SW480 (cell line): ENCODE measurements around the gene LAMA2.
A peak's percentile ranks its signal among the peaks of the same experiment; 100 is the strongest.

Experiments used
- DNase-seq: peaks from one replicate; pipeline ENCODE4 v3.0.0-alpha.2; 2016; ENCODE audit warnings: low spot score

The LAMA2 gene

DNA sequence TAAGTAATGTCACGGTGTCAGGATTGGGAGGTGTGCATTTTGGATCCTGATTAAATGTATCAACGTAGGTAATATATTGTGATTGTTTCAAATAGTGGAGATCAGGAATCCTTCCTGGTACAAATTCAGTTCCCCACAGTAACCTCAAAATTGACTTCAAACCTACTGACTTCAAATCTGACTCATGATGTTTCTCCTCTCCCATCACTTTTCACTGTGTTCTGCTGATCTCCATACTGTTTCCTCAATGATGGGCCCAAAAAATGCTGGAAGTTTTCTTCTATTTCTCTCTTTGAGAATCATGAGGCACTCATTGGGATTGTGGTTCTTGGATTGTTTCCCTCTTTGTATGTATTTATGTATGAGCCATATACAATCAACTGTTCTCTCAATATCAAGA, 35.9 kb downstream of the LAMA2 start:
- no peak for DNase-seq

DNA sequence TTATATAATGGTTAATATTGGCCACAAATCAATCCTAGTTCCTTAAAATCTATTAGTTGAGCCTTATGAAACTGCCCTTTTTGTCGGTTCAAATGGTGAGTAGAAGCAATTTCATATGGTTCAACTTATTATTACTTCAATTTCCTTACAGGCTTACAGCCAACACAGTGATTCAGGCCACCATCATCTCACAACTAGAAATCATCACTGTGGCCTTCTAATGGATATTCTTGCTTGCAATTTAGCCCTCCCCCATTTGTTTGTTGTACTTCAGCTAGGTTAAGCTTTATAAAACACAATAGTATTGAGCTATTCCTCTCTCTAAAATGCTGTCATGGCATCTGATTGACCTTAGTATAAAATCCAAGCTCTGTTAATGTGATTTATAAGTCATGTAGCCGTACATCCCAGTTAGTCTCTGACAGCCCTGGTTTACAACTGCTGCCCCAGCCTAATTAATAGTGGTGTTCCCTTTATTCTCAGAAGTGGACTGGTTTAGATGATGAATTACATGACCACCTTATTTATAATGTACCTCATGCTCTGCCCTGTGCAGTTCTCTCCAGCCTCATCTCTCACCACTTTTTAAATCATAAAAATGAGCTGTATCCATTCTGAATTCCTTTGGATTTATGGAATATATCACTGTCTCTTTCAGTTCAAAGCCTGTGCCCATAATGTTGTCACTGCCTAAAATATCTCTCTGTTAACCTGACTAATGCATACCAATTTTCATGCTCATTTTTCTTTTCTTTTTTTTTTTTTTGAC, 36.7 kb downstream of the LAMA2 start:
- no peak for DNase-seq

DNA sequence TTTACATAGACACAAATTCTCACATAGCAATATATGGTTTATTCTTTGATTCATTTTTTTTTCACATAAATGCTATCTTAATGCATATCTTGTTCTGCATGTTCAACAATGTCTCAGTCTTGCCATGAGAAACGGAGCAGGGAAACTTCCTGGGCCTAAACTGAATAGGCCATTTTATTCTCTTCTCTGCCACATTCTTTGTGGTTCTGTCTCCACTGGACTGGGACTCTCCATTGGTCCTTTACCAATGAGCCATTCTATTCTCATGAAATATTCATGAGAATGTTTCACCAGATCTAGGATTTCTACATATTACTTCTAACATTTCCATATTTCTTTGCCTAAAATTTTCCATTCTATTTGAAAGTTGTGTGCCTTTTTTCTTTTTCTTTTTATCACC, 42.8 kb downstream of the LAMA2 start:
- DNase-seq, result no peak

DNA sequence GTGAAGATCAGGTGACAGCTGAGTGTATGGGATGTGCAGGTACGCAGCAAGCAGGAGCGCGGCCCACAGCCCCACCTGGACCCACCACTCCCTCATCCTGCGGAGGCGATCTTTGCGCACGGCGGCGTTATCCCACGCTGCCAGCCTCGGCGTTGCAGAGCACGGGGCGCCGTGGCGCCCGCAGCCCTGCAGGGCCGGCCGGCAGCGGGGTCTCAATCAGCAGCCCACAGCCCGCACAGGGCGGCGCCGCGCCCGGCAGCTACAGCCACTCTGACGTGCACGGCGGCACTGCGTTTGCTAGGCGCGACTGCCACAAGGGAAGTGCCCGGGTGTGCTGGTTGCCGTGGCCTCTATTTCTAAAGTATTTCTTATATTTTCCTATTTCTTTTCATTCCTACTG, 46.9 kb downstream of the LAMA2 start:
- no peak for DNase-seq

DNA sequence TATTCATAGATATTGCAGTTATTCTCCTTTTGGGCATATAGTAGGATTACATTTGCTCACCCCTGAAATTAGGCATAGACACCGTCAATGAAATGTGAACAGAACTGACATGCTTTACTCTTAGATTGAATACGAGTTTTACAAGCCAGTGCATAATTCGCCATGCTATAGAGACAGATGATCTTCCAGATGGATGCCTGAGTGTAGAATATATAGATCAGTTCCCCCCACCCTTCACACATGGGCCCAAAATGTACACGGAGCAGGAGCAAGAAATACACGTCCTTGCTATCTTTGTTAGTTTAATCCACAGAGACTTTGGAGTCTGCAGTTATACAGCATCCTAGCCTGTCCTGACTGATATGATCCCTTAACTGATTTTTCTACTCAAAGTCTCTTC, 47.4 kb downstream of the LAMA2 start:
- DNase-seq, result no peak

DNA sequence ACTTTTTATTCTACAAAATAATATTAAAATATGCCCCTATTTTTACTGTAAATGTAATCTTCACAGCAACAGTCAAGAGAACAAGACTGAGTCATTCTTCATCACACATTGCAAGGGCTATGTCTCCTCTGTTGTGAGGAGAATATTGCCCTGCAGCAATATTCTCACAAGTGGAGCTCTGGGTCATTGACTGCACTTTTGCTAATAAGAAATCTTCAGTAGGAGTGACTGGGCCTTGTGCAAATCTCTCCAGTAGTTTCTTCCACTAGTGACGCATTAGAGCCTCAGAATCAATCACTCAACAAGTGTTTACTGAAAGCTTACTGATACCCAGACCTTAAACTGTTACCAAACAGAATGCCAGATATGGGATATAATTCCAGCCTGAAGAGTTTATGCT, 49.1 kb downstream of the LAMA2 start:
- no peak for DNase-seq

DNA sequence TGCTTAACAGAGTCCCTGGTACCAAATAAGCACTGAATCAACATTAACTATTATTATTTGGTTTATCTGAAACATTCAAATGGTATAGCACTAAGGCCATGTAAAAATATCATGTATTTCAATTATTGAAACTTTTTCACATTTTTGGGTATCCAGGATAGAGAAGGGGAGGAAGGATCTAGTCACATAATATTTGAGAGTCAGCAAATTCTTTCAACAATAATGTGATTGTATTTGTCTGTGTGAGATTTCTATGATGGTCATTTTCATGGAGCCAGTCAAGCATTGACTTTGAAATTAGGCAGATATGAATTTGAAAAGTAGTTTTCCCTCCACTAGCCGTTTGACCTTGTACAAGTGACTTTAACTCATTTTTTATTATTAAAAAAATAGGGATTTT, 67.9 kb downstream of the LAMA2 start:
- DNase-seq, result no peak

DNA sequence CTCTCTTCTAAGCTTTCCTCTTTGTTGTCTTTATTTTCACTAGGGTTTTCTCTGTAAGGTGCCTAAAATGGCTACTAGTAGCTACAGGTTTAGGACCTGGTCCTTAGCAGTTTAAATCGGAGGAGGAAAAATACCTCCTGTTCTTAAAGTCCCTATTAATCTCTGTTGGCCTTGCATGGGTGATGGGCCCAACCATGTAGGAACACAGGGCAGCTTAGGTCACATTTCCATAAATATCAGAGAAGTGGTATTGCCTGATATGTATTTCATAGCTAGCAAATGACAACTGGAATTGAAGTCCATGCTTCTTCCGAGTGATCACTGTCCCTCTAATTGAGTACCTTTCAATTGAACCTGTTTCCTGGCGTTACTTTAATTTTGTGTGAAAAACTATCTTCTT, 70.0 kb downstream of the LAMA2 start:
- DNase-seq, result no peak

DNA sequence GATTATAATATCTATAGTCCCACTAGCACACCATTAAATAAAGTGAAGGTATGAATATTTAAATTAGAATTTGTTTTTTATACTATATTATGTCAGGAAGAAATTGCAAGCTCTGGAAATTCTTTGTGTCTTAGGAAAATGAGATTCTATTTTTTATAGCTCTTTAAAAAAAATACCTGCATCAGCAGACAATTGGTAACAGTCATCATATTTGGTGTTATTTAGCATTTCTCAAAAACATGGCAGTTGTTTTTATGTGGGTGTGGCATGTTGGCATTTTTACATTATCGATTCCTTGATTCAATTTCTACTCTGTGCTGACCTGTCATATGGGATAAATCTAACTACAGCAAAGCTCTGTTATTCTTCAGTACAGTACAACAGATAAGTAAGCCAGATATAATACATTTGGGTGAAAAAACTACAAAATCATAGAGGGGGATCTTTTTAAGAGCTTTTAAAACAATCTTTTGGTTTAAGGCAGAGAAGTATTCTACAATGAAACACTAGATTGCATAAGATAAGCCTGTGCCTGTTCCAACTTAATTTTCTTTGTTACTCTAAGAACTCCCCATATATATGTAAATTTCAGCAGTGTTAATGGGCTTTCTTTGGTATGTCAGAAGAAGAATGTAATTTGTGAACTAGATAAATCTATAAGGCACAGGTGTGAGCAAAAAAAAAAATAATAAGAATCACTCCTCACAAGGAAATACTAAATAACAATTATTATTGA, 71.5 kb downstream of the LAMA2 start:
- DNase-seq, result no peak

DNA sequence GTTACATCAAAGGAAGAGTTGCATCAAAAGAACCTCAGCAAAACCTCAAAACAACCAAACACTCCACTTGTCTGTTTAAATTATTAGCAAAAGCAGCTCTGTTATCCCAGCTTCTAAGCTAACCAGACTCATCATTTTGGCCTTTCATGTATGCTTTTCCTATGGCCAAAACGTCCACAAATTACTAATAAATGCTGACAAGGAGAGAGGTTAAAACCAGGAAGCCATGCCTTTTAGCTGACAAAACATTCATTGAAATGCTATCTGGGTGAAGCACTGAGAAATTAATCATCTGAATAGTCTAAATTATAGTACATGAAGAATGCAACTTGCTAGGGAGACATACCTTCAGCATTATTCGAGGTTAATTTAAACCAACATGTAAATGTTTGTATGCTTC, 80.6 kb downstream of the LAMA2 start:
- peak; percentile 88 for DNase-seq

DNA sequence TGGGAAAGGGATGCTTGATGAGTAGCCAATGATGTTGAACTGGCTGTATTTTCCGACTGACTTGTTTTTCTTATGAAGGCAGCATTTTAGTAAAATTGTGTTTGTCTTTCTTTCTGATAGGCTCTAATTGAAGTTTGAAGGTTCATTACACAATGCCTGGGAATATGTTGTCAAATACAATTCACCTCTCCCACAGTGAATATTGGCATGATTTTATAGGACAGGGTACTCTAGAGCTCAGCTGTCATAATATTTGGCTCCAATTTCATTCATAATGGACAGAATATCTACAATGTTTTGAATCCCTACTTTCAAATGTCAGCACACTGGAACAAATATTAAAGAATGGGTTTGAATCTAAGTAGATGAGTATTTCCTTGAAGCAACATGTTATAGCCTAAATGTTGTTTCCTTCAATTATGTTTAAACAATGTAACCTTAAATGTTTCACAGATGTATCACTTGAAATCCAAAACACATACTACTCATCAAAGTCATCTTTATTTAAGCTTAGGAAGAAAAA, 81.4 kb downstream of the LAMA2 start:
- no peak for DNase-seq

DNA sequence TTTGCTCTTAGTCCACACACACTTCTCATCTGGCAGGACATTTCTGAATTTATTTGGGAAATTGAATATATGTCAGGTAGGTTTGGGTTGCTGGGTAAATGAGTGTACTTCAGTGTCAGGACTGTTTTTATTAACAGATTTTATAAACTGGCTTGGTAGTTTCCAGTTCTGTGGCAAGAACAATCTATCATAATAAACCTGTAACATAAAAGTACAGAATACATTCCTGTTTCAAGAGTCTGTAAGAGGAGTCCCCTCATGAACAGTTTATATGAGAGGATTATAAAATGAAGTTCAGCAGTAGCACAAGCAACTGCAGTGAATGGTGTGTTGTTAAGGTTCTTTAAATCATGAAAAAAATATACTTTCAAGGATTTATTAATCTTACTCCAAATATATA, 81.8 kb downstream of the LAMA2 start:
- no peak for DNase-seq

DNA sequence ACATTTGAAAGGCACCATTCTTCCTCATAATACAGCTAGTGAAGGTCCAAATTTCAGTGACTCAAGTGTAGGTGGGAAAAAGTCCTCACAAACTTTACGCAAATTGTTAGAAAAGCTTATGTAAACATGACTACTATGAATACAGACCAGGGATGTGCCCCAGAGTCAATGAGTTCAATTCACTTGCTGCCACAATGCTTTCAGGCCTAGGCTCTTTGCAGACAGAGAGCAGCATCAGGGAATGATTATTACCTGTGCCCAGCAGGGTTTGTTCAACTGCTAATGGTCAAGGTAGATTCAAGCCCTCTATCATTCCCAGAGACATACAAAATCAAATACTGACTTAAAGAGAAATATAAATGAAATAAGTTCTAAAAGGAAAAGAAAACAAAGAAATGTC, 84.0 kb downstream of the LAMA2 start:
- no peak for DNase-seq

DNA sequence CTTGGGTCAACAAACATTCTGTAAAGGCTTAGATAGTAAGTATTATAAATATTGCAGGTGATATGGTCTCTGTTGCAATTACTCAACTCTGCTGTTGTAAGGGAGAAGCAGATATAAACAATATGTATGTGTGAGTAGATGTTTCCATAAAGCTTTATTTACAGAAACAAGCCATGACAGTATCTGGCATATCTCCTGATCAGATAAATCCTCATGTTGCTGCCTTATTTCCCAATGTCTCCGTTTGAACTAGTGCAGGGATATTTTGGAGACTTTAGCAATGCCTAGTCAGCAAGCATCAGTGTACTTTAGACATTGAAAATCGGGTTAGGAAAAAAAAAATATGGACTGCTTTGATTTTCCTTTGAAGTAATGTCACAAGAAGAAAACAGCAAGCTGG, 96.1 kb downstream of the LAMA2 start:
- no peak for DNase-seq

DNA sequence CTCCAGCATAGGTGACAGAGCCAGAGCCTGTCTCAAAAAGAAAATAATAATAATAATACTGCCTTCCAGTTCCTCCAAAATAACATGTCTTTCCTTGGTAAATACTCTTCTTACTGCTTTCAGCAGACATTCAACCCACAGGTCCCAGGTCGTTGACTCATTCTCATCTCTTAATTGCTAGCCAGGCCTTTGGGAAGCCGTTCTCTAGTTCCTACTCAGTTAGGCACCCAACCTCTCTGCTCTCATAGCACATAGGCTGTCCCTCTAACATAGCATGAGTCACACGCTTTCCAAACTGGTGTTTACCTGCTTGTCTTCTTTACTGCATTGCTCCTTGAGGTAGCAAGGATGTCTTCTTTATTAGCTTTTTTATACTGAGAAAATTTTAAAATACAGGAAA, 98.8 kb downstream of the LAMA2 start:
- no peak for DNase-seq

DNA sequence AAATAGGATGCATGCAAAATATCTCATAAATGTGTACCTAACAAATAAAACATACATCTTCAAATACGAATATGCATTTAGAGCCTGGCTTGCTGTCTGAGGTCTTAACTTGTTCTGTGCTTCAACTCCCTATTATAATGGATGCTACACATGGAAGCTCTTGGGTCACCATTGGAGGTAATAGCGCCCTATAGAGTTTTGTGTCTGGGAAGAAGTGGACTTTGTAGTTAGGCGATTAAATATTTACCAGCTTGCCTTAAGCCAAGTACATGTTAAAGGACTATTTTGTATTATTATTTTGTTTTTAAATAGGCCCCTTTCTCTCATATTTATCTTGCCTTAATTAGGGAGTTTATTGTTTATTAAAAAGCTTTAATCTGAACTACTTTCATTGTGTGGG, 107.4 kb downstream of the LAMA2 start:
- DNase-seq, result no peak

DNA sequence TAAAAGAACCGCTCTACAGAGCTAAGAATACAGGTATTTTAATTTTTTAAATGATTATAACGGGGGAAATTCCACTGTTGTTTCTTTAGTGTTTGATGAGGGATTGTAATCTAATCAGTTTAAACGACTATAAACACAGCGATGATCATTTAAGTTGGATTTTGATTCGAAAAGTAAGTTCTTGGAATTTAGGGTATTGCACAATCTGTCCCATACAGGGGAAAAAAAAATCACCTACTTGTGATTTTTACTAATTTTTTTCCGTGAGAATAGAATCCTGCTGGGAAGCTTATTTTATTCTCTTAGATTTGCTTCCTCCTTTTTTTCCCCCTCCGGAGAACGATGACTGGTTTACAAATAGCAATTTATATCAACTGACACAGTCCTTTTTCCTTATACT, 108.0 kb downstream of the LAMA2 start:
- no peak for DNase-seq

DNA sequence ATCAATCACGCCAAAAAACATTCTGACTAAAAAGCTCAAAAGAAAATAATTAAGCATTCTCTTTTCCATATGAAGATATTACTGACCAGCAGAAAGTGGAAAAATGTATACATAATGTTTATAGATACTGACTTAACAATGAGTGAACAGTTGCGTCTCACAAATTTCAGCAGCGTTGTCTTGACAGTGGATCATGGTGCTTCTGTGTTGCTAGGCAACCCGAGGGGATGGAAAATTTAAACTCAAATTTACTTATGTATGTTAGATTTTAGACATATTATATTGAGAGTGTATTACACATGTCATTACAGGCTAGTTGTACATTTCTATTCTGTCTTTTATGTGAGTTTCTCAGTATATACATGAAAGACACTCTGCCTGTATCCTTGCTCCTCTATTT, 110.2 kb downstream of the LAMA2 start:
- DNase-seq, result no peak

DNA sequence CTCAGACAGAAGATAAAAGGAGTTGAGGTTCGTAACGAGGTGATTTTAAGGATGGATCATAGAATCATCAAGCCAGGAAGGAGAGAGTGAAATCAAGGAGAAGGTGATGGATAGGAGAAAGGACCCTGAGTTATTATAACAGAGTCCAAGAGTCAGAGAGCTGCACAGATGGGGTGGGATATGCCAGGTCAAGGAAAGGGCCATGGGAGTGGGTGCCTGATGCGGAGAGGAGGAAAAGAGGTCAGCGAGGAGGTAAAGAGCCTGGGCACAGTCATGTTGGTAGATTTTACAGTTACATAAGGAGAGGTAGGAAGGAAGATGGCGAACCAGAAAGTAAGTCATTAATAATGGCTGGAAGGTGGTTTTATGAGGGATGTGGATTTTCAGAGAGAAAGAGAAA, 114.9 kb downstream of the LAMA2 start:
- DNase-seq, result no peak

DNA sequence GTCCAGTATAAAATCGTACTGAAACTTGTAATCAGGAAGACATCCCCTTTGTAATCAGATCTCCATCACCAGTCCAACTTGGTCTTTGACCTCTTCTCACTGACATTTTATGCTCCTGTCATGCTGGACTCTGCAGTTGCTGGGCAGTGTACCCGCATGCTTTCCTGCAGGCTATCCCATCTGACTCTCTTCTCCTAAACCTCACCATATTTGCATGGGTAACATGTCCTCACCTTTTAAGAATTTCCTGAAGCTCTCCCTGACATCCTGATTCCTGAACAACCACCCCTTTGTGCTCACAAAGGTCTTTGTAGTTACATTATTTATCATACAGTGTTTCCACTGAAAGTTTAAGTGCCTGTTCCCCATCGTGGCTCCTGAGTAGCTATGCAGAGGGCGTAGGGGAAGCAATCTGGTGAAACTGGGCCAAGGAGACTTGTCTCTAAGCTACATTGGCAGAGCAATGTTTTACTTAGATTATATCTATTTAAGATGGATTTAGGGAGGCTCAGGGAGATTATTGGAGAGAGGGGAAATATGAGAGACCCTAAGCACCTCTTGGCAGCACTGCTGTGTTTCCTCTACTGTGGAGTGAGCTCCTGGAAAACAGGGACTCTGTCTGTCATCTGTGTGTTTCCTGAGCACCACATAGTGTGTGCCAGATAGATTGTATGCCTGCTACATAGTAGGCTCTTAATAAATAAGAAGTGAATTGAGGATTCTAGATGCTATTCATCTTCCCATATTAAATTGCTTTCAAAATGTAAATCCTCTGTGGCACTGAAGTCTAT, 124.0 kb downstream of the LAMA2 start:
- DNase-seq, result peak; percentile 52

DNA sequence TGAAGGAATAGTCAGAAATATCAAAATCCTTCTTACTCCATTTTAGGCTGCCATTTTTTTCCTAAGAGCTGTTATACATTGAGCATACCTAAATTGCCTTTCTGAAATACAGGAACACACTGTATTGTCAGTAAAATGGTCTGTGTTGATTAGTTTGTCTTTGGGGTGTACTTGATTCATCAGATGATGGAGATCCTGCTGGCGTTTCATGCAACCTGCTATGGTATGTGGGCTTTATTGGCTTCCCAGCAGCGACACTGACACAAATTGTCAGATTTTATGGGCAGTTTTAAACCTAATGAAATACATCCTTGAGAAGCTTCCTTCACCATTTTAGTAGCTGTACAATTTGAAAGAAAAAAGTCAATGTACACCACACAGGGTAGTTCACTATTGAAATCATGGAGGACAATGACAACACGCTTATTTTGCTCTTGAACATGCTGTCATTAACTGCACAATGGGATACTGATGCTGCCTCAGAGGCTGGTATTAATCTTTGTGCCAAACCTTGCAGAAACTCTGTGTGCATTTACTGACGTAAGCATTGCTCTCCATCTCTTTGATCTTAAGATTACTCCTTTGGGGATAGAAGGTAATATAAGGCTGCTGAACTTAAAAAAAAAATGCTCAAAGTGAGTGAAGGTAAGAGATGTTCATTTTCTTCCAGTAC, 124.9 kb downstream of the LAMA2 start:
- no peak for DNase-seq

DNA sequence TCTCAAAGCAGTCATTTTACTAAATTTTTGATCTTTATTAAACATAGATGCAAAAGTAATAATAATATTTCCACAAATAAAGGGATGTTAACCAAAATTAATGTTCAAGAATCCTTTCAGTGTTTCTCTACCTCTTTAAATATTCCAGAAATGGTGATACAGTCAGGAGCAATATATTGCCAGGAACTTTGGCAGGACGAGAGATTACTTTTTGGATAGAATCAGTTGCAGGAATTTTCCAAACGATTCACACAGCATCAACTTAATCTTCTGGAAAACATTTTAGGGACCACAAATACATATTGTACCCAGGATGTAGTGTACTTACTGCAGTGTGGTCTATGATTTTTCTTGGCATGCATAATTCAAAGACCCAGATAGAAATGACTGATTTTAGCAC, 125.7 kb downstream of the LAMA2 start:
- no peak for DNase-seq
